Left lobe of liver (tissue), 2 donors: ENCODE data around the gene HID1. TPM values are rescaled to one million over a fixed set of nuclear protein-coding genes. Genes with fewer than 3 reads are reported as not detected.

Experiments used
- ATAC-seq: fragments of 200-7000 bp; cut with Tn5 transposase; one replicate; pipeline ENCODE4 v1.9.1; 2020; ENCODE audit warnings: mild to moderate bottlenecking, moderate library complexity
- DNase-seq: peaks from one replicate; pipeline ENCODE4 v3.0.0-alpha.2; 2020; ENCODE audit warnings: low spot score
- total RNA-seq: library from RNA; stranded (reverse); gene quantifications from one replicate; pipeline ENCODE4 v1.2.1, GENCODE V29; 2021
- donor health status: DM: no; HTN: no; CAD: no; lungs with moderate emphysema.
- donor health status: DM: no; HTN: yes; CAD: no.

The HID1 gene
- total RNA-seq, 1 donor from 2014 or later, result 5.9 TPM

DNA sequence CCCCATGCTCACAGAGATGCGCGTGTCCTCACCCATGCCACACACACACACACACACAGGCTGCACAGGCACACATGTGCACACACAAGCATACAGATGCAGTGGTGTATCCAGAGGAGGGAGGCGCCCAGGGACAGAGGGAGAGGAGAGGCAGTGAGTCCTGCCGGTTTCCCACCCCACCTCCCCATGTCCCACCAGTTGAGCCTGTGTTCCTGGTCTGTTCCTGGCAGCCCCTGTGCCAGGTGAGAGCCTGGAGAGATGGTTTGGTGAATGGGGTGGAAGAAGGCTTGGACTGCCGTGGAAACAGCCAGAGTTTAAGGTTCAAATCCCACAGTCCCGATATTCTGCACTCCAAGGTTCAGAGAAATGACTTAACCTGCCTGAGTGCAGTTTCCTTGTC lies 68.9 kb downstream of the HID1 start:
- no peak for ATAC-seq
- no peak for DNase-seq

DNA sequence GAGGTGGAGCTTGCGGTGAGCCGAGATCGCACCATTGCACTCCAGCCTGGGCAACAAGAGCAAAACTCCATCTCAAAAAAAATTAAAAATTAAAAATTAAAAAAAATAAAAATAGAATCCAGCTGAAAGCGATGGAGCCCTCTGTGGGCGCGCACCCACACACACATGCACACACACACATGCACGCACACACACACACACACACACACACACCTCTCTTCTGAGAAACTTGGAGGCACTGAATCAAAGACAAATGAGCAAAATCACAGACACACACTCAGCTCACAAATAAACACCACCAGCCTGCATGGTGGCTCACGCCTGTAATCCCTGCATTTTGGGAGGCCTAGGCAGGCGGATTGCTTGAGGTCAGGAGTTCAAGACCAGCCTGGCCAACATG lies 69.5 kb downstream of the HID1 start:
- no peak for ATAC-seq

DNA sequence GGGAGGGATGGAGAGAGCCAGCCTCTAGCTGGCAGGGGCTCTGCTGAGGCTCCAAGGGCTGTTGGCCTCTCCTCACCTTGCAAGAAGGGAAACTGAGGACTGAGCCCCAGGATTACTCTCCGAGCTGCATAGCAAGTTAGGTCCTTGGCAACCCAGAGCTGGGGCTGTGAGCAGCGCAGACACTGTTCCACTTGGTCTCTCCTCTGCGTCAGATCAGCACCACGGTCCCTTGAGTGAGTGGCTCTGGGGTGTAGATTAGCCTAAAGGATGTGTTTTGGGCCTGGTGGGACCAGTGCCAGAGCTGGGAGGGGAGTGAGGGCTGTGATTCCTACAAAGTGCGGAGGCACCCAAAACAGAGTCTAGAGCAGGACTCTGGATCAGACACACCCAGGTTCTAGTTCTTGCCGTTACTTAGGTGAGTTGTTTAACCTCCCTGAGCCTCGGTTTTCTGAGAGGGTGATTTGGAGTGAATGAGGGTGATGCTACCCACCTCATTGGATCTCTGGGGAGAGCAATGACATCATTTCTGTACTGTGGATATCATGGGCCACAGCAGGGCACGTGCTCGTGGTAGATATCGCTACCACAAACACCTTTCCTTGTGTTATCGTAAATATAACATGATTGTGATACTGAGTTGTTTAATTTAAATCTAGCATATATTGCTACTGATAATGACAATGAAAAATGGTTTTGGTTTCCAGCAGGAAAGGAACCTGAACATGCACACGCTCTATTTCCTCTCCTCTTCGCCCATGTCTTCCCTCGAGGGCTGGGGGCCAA lies 71.0 kb downstream of the HID1 start:
- DNase-seq (no peak), ATAC-seq (no peak)

More for the DNA sequence above, 69.5 kb downstream of the HID1 start:
- no peak for DNase-seq

Other genes starting within 250 kb of the HID1 start
- gene RAB37, start 235.5 kb downstream of the HID1 start, total RNA-seq, result 14.0 TPM
- gene NHERF1, start 224.1 kb downstream of the HID1 start, total RNA-seq, result 156 TPM
- 21.5 TPM for gene NAT9, start 196.4 kb downstream of the HID1 start, total RNA-seq
- gene GRIN2C, start 112.9 kb downstream of the HID1 start, total RNA-seq, result not detected
- 10.0 TPM for gene FDXR, start 99.8 kb downstream of the HID1 start, total RNA-seq
- gene FADS6, start 79.1 kb downstream of the HID1 start, total RNA-seq, result 1.8 TPM
- not detected for gene USH1G, start 49.5 kb downstream of the HID1 start, total RNA-seq
- gene OTOP2, start 48.5 kb downstream of the HID1 start, total RNA-seq, result not detected
- not detected for gene OTOP3, start 36.9 kb downstream of the HID1 start, total RNA-seq
- gene CDR2L, start 14.9 kb upstream of the HID1 start, total RNA-seq, result 1.2 TPM
- 25.8 TPM for gene MRPL58, start 39.9 kb upstream of the HID1 start, total RNA-seq
- 177 TPM for gene ATP5PD, start 74.2 kb upstream of the HID1 start, total RNA-seq
- 7.0 TPM for gene KCTD2, start 74.5 kb upstream of the HID1 start, total RNA-seq
- 1.2 TPM for gene SLC16A5, start 115.2 kb upstream of the HID1 start, total RNA-seq
- 5.6 TPM for gene ARMC7, start 137.2 kb upstream of the HID1 start, total RNA-seq
- 11.9 TPM for gene NT5C, start 159.0 kb upstream of the HID1 start, total RNA-seq
- 14.8 TPM for gene JPT1, start 181.8 kb upstream of the HID1 start, total RNA-seq
- gene SUMO2, start 210.2 kb upstream of the HID1 start, total RNA-seq, result 94.9 TPM
- gene NUP85, start 232.9 kb upstream of the HID1 start, total RNA-seq, result 33.8 TPM